ENCODE data around the gene EFNA4. TPM values are rescaled to one million over a fixed set of nuclear protein-coding genes. Genes with fewer than 3 reads are reported as not detected.
A peak's percentile ranks its signal among the peaks of the same experiment; 100 is the strongest.

Gene EFNA4
- total and polyA plus RNA-seq, 9 of the 15 experiments (the other 6 are each of a cell fraction or from before 2014, with no cell fraction given): 0.68 to 7.4 (median 6.1) TPM

GRCh38 chr1:155093911-155094621 is 30.5 kb downstream of the EFNA4 start (continued):
- TF ChIP-seq BRF2 (IDR thresholded peaks at IDR 0.05; ENCODE audit: borderline replicate concordance, insufficient read depth, insufficient read length) (no peak), TRIM25 (IDR thresholded peaks at IDR 0.05; ENCODE audit: borderline replicate concordance) (no peak), SPI1 (IDR thresholded peaks at IDR 0.05; ENCODE audit: borderline replicate concordance, low read depth, low read length) (peak; percentile 44; the same call in 1 of the 2 replicates), SRSF1 (IDR thresholded peaks at IDR 0.05; ENCODE audit: low read depth, low read length) (no peak), NELFE (IDR thresholded peaks at IDR 0.05; ENCODE audit: insufficient read depth, insufficient read length) (no peak), SIRT6 (IDR thresholded peaks at IDR 0.05; ENCODE audit: low read depth, low read length) (no peak), MTA2 (IDR thresholded peaks at IDR 0.05; ENCODE audit: low read depth) (no peak), CHD4 (IDR thresholded peaks at IDR 0.05; ENCODE audit: insufficient read depth, insufficient replicate concordance, low read depth, low read length, poor library complexity, severe bottlenecking) (no peak), ZFX (CRISPR knock-in tag; IDR thresholded peaks at IDR 0.05) (no peak), NFIX (CRISPR knock-in tag; IDR thresholded peaks at IDR 0.05; ENCODE audit: low read depth) (peak; percentile 77), ZC3H11A (IDR thresholded peaks at IDR 0.05; ENCODE audit: low read depth, low read length) (no peak), ZNF77 (CRISPR knock-in tag; IDR thresholded peaks at IDR 0.05) (no peak), U2AF1 (optimal IDR thresholded peaks at IDR 0.05; ENCODE audit: low read depth, low read length) (no peak), JUND (IDR thresholded peaks at IDR 0.05; ENCODE audit: borderline replicate concordance, low read depth, low read length) (0 out of 2 replicates have a peak, but pooled peaks have one; percentile 19), JUND (tag; IDR thresholded peaks at IDR 0.05; ENCODE audit: borderline replicate concordance, low read depth, low read length) (no peak), IRF9 (tag; IDR thresholded peaks at IDR 0.05) (no peak), SIN3B (IDR thresholded peaks at IDR 0.05; ENCODE audit: low read depth) (no peak), FOXO4 (CRISPR knock-in tag; IDR thresholded peaks at IDR 0.05) (no peak), SP1 (CRISPR knock-in tag; IDR thresholded peaks at IDR 0.05) (0 out of 2 replicates have a peak, but pooled peaks have one; percentile 14), STAG1 (CRISPR knock-in tag; IDR thresholded peaks at IDR 0.05; ENCODE audit: borderline replicate concordance) (peak; percentile 55; the same call in 1 of the 2 replicates), PREB (CRISPR knock-in tag; IDR thresholded peaks at IDR 0.05) (no peak), TCF7 (IDR thresholded peaks at IDR 0.05; ENCODE audit: borderline replicate concordance) (no peak)

All from K562 (cell line).